Mesodermal cell (in vitro differentiated cells): ENCODE measurements around the gene PINLYP.

Experiments used
- H3K27ac ChIP-seq: 2 replicates; pipeline ENCODE4 v1.7.0; 2013; ENCODE audit warnings: mild to moderate bottlenecking, low read depth, low read length, moderate library complexity; ENCODE audit not compliant: severe bottlenecking
- H3K36me3 ChIP-seq: 2 replicates; pipeline ENCODE4 v1.7.1; 2013; ENCODE audit warnings: mild to moderate bottlenecking, low read length, moderate library complexity; ENCODE audit not compliant: control insufficient read depth, insufficient read depth
- H3K4me1 ChIP-seq: one replicate; pipeline ENCODE4 v1.7.1; 2013; ENCODE audit warnings: mild to moderate bottlenecking, low read length; ENCODE audit not compliant: insufficient read depth, control insufficient read depth, poor library complexity, severe bottlenecking
- H3K4me3 ChIP-seq: 2 replicates; pipeline ENCODE4 v1.7.0; 2013; ENCODE audit warnings: low read length, control low read depth, mild to moderate bottlenecking; ENCODE audit not compliant: insufficient read depth, poor library complexity, severe bottlenecking; ENCODE audit errors: extremely low read depth
- H3K9me3 ChIP-seq: 2 replicates; pipeline ENCODE4 v1.7.1; 2013; ENCODE audit warnings: mild to moderate bottlenecking, low read length, moderate library complexity; ENCODE audit not compliant: control insufficient read depth
- WGBS, 2 experiments: methylation state at CpG; one replicate each; pipeline ENCODE4 v1.1.5; 2013; ENCODE audit warnings: missing lambda C conversion rate in 2 of 2; ENCODE audit not compliant: insufficient coverage in 2 of 2; 5-methylcytosine and 5-hydroxymethylcytosine counted together

Gene PINLYP

DNA sequence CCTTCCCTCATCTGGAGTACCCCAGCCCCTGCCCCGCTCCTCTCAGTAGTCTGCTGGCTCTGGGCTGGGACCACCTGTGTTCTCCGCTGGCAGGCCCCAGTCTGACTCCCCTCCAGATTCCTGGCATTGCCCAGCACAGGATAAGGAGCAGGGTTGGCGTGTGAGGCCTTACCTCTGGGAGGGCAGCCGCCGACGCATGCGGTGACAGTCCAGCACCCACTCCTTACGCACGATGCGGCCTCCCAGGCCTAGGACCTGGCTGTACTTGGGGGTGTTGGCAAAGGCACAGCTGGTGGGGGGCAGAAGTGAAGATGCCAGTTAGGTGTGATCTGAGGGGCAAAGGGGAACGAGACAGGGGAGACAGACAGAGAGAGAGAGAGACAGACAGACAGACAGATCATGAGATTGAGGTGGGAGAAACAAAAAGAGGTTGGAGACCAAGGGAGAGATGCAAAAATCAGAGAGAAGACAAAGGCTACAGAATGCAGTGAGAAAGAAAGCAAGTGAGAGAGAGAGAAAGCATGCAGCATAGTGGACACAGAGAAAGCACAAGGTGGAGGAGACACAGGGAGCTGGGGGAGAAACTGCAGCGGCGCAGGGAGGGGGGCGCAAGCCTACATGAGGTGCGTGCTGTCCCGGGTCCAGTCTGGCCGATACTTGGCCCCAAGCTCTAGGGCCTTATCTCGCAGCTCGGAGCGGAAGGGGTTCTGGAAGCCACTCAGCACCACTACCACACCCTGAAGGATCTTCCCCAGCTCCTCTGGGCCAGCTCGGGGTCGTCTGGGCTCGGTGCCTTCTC is 24.0 kb upstream of the PINLYP start:
- Histone ChIP-seq H3K4me3 (no peak overlapping the region), H3K9me3 (no peaks in the 10 kb centered on the region), H3K4me1 (no peaks in the 10 kb centered on the region), H3K27ac (no peak overlapping the region), H3K36me3 (peaks cover 77% of the 10 kb centered on the region)
- 87 to 91% methylated on average over 11 to 17 of the region's 23 CpGs for WGBS, 2 experiments

DNA sequence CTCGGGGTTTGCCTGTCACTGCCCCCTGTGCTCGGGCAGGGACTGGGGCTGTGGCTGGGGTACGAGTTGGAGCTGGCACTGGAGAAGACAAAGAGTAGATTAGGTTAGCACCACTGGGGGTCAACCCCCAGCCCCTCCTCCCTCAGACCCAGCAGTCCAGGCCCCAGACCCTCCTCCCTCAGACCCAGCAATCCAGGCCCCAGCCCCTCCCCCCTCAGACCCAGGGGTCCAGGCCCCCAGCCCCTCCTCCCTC is 23.5 kb upstream of the PINLYP start:
- no CpG with 5 or more reads among the region's 3 CpGs for WGBS, 2 experiments
- H3K4me1 ChIP-seq: no peaks in the 10 kb centered on the region

DNA sequence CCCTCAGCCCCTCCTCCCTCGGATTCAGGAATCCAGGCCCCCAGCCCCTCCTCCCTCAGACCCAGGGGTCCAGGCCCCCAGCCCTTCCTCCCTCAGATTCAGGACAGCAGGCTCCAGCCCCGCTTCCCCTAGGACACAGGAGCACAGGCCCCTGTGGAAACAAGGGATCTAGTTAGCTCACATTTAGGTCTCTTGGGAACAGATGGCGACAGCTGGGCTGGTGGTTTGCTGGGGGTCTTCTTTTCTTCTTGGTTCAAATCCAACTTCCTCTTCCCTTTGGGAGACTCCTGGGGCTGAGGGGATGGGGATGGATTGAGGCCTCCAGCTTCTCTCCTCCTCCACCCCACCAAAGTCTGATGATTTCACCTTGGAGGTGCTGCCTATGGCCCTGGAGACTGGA is 23.0 kb upstream of the PINLYP start:
- Histone ChIP-seq H3K9me3 (no peaks in the 10 kb centered on the region), H3K36me3 (peaks cover 72% of the 10 kb centered on the region), H3K4me1 (no peaks in the 10 kb centered on the region), H3K4me3 (no peak overlapping the region), H3K27ac (no peak overlapping the region)
- WGBS, 2 experiments: 100% methylated on average over 1 of the region's 3 CpGs

More for the DNA sequence above, 23.5 kb upstream of the PINLYP start:
- H3K9me3 ChIP-seq: no peaks in the 10 kb centered on the region
- H3K4me3 ChIP-seq: no peak overlapping the region
- no peak overlapping the region for H3K27ac ChIP-seq
- H3K36me3 ChIP-seq: peaks cover 72% of the 10 kb centered on the region

DNA sequence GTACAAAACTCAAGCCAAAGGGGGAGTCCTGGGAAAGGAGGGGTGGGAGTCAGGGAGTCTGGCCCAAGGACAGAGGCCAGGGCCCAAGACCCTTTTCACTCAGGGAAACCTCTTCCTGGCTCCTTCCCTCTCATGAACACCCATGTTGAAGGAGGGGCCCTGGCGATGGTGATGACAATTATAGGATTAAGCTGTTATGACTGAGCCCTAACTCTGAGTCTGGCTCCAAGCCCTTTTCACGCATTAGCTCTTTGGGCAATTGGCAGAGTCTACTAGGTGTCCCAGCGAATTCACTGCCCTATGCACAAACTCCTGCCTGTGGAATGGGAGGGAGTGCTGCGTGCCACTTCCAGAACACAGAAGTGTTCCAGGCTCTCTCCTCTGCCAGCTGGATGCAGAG is 21.9 kb upstream of the PINLYP start:
- 94 to 95% methylated on average over 4 of the region's 4 CpGs for WGBS, 2 experiments
- Histone ChIP-seq H3K4me3 (no peak overlapping the region), H3K36me3 (peaks cover 76% of the 10 kb centered on the region), H3K27ac (no peak overlapping the region), H3K4me1 (no peaks in the 10 kb centered on the region), H3K9me3 (no peaks in the 10 kb centered on the region)

DNA sequence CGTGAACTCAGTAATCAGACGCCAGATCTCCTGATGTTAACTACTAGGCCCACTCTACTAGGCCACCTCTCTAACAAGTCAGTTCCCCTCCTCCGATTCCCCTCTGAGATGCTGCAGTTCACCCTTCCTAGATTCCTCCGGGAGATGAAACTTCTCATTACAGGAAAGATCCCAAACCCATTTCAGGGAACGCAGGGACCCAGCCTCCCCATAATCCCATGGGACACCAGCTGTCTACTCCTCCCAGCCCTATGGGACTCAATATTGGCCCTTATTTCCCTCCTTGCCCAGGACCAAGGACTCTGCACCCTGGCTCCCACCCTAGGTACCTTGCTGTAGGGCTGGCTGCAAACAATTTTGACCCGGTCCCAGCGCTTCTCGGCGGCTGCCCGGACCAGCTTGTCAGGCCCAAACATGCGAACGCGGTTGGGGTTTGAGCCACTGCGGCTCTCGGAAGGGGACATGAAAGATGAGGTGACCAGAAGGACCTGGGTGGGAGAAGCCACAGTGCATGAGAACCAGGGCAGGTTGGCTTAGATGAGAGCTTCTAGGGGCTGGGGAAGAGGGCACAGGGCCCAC is 21.2 kb upstream of the PINLYP start:
- no peaks in the 10 kb centered on the region for H3K9me3 ChIP-seq
- H3K4me3 ChIP-seq: no peak overlapping the region
- 95 to 96% methylated on average over 15 of the region's 15 CpGs for WGBS, 2 experiments
- no peak overlapping the region for H3K27ac ChIP-seq
- H3K4me1 ChIP-seq: no peaks in the 10 kb centered on the region
- H3K36me3 ChIP-seq: peaks cover 74% of the 10 kb centered on the region

DNA sequence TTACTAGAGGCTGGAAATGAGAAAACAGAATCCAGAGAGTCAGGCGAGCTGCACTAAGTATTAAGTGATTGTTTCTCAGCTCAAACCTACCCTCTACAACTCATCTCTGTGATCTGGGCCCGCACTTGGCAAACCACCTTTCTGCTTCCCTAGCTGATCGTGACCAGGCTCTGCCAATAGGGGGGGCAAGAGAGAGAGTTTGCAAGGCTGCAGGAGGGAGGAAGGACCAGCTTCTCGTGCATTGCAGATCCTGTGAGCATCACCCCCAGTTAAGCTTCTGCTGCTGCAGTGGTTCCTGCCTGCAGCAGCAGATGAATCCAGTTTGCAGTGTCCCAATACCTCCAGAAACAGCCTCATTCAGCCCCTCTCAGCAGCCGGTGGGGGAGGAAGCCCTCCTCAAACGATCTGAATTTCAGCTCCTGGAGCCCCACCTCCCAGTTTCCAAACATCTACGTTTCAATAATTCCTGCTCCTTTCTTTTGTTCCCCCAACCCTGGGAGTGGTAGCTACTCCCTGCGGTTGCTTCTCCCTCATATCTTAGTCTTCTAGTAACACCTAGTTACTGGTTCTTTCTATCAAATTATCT is 20.3 kb upstream of the PINLYP start:
- Histone ChIP-seq H3K36me3 (peaks cover 70% of the 10 kb centered on the region), H3K4me3 (no peak overlapping the region), H3K4me1 (no peaks in the 10 kb centered on the region), H3K9me3 (no peaks in the 10 kb centered on the region), H3K27ac (no peak overlapping the region)
- 29 to 39% methylated on average over 3 to 6 of the region's 8 CpGs for WGBS, 2 experiments

DNA sequence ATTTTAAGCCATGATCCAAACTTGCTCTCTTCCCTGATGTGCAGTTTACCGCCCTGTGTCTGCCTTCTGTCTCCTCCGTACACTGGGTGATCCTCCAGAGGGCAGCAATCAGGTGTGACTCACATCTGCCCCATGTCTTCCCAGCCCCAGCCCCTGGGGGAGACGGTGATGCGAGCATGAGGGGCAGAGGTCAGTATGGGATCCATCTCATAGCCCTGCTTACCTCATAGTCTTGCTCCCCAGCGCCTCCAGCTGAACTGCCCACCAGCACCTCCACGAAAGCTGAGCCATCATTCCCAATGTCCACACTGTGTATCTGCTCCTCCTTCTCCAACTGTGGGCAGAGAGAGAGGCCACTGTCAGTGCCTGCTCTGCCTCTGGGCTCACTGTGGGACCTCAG is 14.9 kb upstream of the PINLYP start:
- Histone ChIP-seq H3K27ac (no peak overlapping the region), H3K4me3 (no peak overlapping the region), H3K4me1 (no peaks in the 10 kb centered on the region), H3K9me3 (no peaks in the 10 kb centered on the region), H3K36me3 (peaks cover 45% of the 10 kb centered on the region)
- 89 to 97% methylated on average over 2 to 4 of the region's 6 CpGs for WGBS, 2 experiments

DNA sequence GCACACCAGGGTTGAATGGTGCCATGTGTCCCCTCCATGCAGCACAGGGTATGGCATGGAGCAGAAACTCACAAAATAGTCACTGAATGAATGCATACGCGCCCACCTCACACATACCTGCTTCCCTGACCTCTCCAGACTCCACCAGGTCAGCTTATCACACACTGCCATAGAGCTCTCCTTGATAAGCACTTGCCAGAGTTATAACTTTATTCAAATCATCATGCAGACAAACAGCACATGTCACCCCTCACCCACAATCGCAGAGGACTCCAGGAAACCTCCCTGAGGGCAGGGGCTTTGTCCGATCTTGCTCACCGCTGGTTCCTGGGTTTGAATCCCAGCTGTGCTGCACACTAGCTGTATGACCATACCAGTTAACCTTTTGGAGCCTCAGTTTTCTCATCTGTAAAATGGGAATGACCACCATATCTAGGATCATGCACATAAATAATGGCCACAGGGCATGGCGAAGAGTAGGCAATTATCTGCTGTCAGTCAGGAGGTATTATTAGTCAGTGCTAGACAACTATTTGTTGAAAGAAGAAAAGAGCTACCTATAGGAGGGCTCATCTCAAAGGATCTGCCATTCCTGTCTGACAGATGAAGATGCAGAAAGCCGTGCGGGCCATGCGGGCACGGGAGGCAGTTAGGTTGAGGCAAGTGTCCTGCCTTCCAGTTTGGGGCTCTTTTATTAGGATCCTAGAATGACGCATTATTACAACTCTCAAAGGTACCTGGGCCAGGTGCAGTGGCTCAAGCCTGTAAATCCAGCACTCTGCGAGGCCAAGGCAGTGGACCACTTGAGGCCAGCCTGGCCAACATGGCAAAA is 14.2 kb upstream of the PINLYP start:
- WGBS, 2 experiments: 93 to 95% methylated on average over 9 to 12 of the region's 12 CpGs
- no peaks in the 10 kb centered on the region for H3K4me1 ChIP-seq
- no peaks in the 10 kb centered on the region for H3K9me3 ChIP-seq
- H3K27ac ChIP-seq: no peak overlapping the region
- peaks cover 40% of the 10 kb centered on the region for H3K36me3 ChIP-seq
- no peak overlapping the region for H3K4me3 ChIP-seq

DNA sequence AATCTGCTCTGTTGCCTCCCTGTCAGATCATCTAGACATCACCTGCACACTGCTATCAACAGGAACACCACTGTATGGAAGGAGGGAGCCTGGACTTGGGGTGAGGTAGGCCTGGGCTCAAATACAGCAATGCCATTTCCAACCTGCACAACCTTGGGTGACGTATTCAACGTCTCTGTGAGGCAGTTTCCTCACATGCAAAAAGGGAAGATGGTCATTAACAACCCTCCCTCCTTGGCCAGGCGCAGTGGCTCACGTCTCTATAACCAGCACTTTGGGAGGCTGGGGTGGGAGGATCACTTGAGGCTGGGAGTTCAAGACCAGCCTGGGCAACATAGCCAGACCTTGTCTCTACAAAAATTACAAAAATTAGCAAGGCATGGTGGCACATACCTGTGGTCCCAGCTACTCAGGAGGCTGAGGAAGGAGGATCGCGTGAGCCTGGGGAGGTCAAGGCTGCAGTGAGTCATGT is 13.3 kb upstream of the PINLYP start:
- no peak overlapping the region for H3K27ac ChIP-seq
- 86 to 100% methylated on average over 4 to 5 of the region's 6 CpGs for WGBS, 2 experiments
- H3K4me1 ChIP-seq: no peaks in the 10 kb centered on the region
- peaks cover 39% of the 10 kb centered on the region for H3K36me3 ChIP-seq
- no peaks in the 10 kb centered on the region for H3K9me3 ChIP-seq
- no peak overlapping the region for H3K4me3 ChIP-seq

DNA sequence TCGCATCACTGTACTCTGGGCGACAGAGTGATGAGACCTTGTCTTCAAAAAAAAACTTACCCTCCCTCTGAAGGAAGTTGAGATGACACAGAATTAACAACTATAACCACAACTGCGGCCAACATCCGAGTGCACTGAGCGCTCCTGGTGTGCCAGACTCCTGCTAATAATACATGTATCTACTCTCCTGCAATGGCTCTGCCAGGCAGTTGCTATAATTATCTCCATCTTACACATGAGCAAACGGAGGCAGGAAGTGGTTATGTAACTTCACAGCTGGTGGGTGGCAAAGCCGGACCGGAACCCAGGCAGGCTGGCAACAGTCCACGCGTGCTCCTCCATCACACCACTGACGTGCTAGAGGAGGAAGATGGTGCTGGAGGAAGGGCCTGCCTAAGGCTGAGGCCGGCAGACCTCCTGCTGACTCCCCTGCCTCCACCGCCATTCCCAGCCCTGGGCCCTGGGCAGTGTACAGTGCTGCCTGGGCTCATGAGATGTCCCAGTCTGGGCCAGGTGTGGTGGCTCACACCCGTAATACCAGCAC is 12.8 kb upstream of the PINLYP start:
- Histone ChIP-seq H3K27ac (no peak overlapping the region), H3K36me3 (peaks cover 35% of the 10 kb centered on the region), H3K4me1 (no peaks in the 10 kb centered on the region), H3K4me3 (no peak overlapping the region), H3K9me3 (no peaks in the 10 kb centered on the region)
- WGBS, 2 experiments: 96 to 98% methylated on average over 5 to 13 of the region's 14 CpGs
